Stimulated activated naive CD8-positive, alpha-beta T cell treated with anti-CD3 and anti-CD28 coated beads, Interleukin-15, Interleukin-2, amounts not matched to agents 100 U/mL and 50 U/mL, for 24 hours (primary cell): ENCODE results near the gene NMNAT2.

Experiments used
- ATAC-seq: fragments of 150-1000 bp; cut with Tn5 transposase; one replicate; pipeline ENCODE4 v1.10.0; 2021
- DNase-seq: peaks from one replicate; pipeline ENCODE4 v3.0.0; 2021

NMNAT2 gene

DNA sequence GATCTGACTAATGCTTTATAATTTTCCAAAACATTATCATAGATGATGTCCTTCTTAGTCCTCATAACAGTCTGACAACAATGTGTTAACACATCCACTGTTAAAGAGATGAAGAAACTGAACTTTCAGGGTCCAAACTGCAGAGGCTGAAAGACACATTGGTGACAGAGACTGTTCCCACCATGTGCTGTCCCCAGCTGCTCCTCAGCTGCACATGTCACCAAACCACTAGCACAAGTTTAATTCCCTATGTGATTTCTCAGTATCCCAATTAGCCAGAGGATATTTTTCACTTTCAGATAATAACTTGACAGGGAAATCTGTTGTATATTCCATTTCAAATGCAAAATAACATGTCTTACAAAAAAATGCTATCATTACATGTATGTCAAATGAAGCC lies 207.5 kb downstream of the NMNAT2 start:
- ATAC-seq (no peak), DNase-seq (no peak)

DNA sequence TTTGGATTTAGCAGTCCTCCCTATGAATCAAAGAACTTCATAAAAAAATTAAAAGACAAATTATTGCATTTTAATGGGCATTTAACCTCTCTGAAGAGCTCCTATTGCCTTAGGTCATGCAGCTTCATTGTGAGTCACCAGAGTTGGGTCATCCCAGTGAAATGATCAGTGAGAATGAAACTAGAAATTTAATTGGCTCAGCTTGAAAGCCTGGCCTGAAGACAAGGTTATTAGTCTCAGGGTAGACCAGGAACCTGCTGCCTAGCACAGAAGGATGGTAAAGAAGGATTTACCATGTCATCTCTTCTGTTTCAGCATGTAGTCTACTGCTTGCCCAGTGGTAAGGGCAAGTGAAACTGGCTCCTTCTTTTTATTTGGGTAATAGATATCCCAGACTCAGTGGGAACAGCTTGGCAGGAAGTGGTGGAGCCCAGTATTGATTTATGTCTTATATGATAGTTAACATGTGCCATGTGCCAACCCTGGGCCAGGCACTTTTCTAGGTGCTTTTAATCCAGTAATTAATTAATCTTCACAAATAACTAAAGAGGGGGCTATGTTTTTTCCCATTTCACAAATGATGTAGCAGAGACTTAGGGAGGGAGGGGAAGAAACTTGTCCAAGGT lies 208.5 kb downstream of the NMNAT2 start:
- DNase-seq (no peak), ATAC-seq (peak; percentile 86)

DNA sequence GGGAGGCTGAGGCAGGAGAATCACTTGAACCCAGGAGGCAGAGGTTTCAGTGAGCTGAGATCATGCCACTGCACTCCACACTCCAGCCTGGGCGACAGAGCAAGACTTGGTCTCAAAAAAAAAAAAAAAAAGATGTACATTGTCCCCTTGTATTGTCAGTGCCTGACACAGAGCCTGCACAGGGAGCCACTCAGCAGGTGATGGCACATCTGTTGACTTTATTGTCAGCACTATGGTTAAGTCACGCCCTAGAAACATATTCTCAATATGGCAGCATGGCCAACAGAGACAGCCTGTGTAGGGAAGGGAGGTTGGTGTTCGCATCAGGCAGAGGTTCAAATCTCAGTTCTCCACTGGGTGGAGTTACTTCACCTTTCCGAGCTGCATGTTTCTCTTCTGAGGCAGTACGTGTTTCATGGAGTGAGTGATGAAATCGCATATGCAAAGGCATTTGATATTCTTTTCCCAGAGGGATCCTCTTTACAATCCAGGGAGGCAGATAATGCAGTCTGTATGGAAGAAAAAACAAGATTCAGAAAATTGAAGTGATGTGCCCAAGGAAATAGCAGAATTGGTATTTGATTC lies 211.6 kb downstream of the NMNAT2 start:
- no peak for DNase-seq
- no peak for ATAC-seq

DNA sequence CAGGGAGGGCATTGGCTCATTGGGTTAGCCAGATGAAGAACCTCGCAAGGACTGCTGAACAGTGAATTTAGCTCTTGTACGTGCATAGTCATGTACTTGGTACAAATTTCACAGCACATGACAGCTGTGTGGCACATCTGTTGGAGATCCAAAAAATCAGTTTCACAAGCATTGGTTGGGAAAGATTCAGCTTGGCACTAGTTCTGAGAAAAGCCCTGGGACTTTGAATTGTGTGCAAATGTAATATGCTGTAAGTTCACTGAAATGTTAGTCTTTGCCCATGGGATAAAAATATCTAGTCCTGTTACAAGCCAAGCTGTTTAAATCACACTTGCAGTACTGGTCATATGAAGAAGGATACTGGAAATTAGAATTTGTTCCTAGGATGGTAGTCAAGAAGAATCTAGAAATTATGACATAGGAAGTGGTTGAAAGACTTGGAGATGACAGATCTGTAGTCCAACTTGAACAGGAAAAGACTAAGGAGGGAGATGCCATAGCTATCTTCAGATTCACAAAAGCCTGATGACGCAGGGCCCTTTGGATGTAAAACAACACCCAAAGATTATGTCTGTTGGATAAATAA lies 212.9 kb downstream of the NMNAT2 start:
- ATAC-seq: no peak
- DNase-seq: no peak

DNA sequence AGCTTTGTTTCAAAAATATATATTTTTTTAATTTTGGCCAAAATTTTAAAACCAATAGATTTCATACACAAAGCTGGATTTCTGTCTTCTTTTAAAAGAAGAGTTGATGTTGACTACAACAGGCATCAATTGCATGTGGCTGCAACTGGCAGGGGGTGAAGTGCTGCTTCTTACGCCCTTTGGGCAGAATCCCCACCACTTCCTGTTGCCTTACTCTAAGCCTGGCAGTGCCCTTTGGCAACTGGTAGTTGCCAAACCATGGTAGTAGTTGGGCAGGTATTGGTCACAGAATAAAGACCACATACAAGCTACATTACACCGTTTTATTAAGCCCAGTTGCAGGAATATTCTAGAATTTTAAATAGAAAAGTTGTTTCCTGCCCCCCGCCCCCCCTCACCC lies 215.1 kb downstream of the NMNAT2 start:
- DNase-seq (no peak), ATAC-seq (no peak)

DNA sequence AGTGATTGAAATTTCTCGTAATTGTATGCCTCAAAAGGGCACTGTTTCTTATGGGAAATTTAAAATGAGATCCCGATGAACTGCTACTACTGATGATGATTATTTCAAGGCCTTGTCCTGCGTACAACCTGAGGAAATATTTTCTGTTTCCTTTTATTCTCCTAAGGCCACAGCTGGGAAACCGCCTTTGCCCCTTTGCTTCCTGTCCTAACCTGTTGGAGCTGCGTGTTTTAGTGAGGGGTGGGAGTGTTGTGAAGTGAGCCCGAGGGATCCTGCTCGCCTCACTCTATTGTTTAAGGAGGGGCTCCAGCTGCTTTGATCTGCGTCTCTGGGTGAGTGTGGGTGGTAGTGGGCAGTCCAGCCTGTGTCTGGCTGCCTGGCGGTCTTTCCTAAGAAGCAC lies 217.7 kb downstream of the NMNAT2 start:
- no peak for ATAC-seq
- no peak for DNase-seq

DNA sequence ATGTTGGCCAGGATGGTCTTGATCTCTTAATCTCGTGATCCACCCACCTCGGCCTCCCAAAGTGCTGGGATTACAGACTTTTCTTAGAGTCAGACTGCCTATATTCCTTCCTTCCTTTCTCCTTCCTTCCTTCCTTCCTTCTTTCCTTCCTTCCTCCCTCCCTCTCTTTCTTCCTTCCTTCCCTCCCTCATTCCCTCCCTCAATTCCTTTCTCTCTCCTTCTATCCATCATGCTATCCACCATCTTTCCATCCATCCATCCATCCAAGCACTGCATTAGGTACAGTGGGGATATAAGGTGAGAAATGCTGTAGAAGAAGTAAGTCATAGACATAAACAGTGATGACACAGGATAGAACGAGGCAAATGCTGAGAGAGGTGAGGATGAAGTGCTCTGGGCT lies 218.9 kb downstream of the NMNAT2 start:
- DNase-seq: no peak
- no peak for ATAC-seq

DNA sequence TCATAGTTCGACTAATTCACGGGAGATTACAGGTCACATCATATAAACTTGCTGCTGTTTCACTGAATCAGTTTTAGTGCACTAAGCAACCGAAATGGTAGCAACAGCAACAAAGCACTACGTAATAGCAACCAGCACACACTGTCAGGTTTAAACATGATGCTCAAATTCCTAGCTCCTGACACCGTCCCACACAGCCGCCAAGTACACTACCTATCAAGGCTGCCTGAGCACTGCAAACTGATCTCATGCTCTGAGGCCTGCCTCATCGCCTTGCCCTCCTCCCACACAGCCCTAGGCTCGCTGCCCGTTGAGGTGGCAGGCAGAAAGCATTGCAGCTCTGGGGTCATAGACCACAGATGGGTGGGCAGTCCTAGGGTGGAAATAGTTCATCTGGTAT lies 219.7 kb downstream of the NMNAT2 start:
- ATAC-seq (peak; percentile 35), DNase-seq (peak; percentile 14)
